ENCODE data around the gene ACOT8. TPM values are rescaled to one million over a fixed set of nuclear protein-coding genes. Genes with fewer than 3 reads are reported as not detected.
A peak's percentile ranks its signal among the peaks of the same experiment; 100 is the strongest.
"Not testable (repeated sequence)": the region's sequence is repeated elsewhere in the genome, so short reads cannot be mapped to it uniquely, and the experiment has no call there.

Gene ACOT8
- 17.0 TPM for polyA plus RNA-seq (2013, experiment 1 of 2)
- 16.0 TPM for polyA plus RNA-seq (2013, experiment 2 of 2)

DNA sequence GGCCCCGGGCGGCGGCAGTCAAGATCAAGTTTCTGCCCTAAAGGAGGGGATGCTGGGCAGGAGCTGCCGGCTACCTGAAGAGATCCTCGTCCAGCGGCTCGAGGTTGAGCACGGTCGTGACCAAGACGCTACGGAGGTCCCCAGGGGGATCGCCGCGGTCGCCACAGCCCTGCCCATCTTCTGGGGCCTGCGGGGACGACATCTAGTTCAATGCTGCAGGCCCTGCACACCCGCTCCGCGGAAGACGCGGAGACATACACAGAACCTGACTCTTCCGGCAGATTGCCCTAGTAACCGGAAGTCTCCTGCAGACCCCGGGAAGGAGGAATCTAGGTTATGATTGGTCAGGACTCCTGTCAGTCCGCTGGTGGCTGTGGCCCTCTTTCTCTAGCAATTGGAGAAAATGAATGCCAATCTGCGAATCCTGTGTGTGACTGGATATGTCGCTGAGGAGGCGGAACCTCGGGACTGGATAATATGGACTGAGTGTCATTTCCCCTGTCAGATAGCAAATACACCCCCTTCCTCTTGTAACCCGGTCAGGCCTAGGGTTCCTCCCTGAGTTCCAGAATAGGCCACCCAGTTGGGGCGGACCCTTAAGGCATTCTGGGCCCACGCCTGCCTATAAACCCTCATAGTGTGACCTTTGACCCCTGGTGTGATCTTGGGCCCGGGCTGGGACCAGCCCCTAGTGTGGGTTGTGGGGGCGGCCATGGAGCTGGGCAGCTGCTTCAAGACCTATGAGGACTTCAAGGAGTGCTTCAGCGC is at the start of gene ACOT8, which contains the start of gene ZSWIM3:
TSS of gene ACOT8 (minus strand) at position 279 of the 768 bp plus-strand sequence. CDS start at position 202, 77 bp downstream.
TSS of gene ZSWIM3 (plus strand) at position 501 of the 768 bp plus-strand sequence. CDS start at position 713, 212 bp downstream.
- Histone ChIP-seq H3K9me3 (ENCODE audit: control insufficient read depth, low read length) (no peaks in the 10 kb centered on the region), H3K4me3 (ENCODE audit: extremely low read depth, insufficient read depth, low read length, poor library complexity, severe bottlenecking) (peak within 1 kb of the TSS; percentile 91), H3K27ac (ENCODE audit: low read depth, low read length, severe bottlenecking) (peak within 1 kb of the TSS; percentile 64), H3K36me3 (ENCODE audit: control insufficient read depth, insufficient read depth, low read length) (peaks cover 15% of the 10 kb centered on the region), H3K4me1 (ENCODE audit: control insufficient read depth, insufficient read depth, low read length, poor library complexity, severe bottlenecking) (peaks cover 9% of the 10 kb centered on the region)
- WGBS, 2 experiments (ENCODE audit: insufficient coverage in 2 of 2) = 0% methylated on average over 22 to 30 of the region's 36 CpGs

DNA sequence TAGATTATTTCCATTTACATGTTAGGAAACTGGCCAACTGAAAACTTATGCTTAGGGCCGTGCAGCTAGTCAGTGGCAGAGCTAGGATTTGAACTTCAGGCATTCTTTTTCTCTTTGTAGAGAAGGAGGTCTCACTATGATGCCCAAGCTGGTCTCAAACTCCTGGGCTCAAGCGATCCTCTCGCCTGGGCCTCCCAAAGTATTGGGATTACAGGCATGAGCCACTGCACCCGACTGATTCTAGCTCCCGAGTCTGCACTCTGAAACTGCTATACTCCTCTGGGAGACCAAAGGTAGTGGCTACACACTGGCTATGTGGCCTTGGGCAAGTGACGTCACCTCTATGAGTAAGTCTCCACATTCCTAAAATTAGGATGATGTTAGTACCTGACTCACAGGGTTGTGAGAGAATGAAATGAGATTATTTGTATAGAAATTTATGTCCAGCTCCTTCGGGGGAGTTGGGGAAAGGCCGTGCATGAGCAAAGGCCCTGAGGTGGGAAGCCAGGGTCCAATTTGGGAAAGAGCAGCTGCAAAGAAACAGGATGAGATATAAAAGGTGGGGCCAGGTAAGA is 48.4 kb upstream of the ACOT8 start:
- Histone ChIP-seq H3K4me3 (ENCODE audit: extremely low read depth, insufficient read depth, low read length, poor library complexity, severe bottlenecking) (no peak overlapping the region), H3K9me3 (ENCODE audit: control insufficient read depth, low read length) (no peaks in the 10 kb centered on the region), H3K27ac (ENCODE audit: low read depth, low read length, severe bottlenecking) (no peak overlapping the region), H3K4me1 (ENCODE audit: control insufficient read depth, insufficient read depth, low read length, poor library complexity, severe bottlenecking) (no peaks in the 10 kb centered on the region), H3K36me3 (ENCODE audit: control insufficient read depth, insufficient read depth, low read length) (peaks cover 90% of the 10 kb centered on the region)
- WGBS, 2 experiments (ENCODE audit: insufficient coverage in 2 of 2) = 91 to 95% methylated on average over 8 of the region's 8 CpGs

DNA sequence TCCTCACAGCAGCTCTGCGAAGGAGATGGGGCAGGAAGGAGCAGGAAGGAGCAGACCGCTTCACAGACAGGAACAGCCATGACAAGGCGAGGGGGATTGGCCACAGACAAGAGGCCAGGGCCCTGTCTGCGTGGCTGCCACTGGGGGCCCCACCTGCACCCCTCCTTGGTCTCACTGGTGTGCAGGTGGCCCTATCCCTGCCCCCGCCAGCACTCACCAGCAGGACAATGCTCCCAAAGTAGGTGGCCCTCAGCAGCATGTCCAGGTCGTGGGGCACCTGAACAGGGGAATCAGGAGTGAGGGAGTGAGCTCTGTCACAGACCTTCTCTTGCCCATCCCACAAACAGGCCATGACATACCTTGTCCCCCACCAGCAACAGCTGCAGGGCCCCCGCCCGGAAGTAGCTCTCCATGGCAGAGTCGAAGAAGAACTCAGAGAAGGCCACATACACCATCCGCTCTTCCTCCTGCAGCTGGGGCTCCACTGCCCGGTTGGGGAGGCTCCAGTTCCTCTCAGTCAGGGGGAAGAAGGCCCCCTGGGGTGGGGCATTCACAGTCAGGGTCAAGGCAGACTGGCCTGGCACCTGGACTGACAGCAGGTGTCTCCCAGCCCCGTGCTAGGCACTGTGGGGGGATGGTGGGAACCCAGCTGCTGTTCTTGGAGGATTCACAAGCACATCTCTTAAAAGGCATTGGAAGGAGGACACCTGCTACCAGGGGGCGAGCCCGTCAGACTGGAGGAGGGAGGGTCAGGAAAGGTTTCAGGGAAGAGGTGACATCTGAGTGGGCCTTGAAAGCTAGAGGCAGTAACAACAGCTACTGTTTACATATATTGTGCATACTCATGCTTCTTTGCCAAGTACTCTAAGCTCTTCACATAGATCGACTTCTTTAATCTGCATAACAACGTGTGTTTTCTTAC is 47.7 kb upstream of the ACOT8 start:
- Histone ChIP-seq H3K4me3 (ENCODE audit: extremely low read depth, insufficient read depth, low read length, poor library complexity, severe bottlenecking) (no peak overlapping the region), H3K9me3 (ENCODE audit: control insufficient read depth, low read length) (no peaks in the 10 kb centered on the region), H3K4me1 (ENCODE audit: control insufficient read depth, insufficient read depth, low read length, poor library complexity, severe bottlenecking) (no peaks in the 10 kb centered on the region), H3K36me3 (ENCODE audit: control insufficient read depth, insufficient read depth, low read length) (peaks cover 91% of the 10 kb centered on the region), H3K27ac (ENCODE audit: low read depth, low read length, severe bottlenecking) (no peak overlapping the region)
- WGBS, 2 experiments (ENCODE audit: insufficient coverage in 2 of 2) = 90 to 94% methylated on average over 9 to 11 of the region's 16 CpGs

DNA sequence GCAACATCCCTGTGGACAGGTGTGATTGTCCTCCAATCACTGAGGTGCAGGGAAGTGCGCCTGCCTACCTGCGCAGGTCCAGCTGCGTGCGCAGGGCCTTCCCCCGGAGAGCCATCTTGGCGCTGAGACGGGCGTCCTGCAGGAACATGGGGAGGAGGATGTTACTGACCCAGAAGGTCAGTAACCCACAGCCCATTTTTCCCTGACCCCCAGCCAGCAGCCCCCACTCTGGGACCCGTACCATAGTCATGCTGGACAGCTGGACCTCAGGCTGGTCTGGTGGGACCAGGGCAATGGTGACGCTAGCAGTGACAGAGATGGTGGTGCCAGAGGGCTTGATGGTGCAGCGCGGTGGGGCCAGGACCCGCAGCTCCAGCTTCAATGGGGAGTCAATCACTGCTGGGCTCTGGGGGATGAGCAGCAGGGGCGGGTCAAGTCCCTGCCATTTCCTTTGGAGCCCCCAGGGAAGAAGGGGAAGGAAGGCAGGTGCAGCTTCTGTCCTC is 45.1 kb upstream of the ACOT8 start:
- Histone ChIP-seq H3K4me3 (ENCODE audit: extremely low read depth, insufficient read depth, low read length, poor library complexity, severe bottlenecking) (no peak overlapping the region), H3K9me3 (ENCODE audit: control insufficient read depth, low read length) (no peaks in the 10 kb centered on the region), H3K36me3 (ENCODE audit: control insufficient read depth, insufficient read depth, low read length) (peaks cover 87% of the 10 kb centered on the region), H3K27ac (ENCODE audit: low read depth, low read length, severe bottlenecking) (no peak overlapping the region), H3K4me1 (ENCODE audit: control insufficient read depth, insufficient read depth, low read length, poor library complexity, severe bottlenecking) (no peaks in the 10 kb centered on the region)
- 94 to 97% methylated on average over 5 to 11 of the region's 14 CpGs for WGBS, 2 experiments (ENCODE audit: insufficient coverage in 2 of 2)

DNA sequence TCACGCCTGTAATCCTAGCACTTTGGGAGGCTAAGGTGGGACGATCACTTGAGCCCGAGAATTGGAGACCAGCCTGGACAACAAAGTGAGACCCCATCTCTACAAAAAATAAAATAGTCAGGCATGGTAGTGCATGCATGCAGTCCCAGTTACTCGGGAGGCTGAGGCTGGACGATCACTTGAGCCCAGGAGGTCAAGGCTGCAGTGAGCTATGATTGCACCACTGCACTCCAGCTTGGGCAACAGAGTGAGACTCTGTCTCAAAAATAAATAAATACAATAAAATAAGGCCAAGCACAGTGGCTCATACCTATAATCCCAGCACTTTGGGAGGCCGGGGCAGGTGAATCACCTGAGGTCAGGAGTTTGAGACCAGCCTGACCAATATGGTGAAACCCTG is 44.1 kb upstream of the ACOT8 start:
- not testable (repeated sequence) for H3K27ac ChIP-seq (ENCODE audit: low read depth, low read length, severe bottlenecking); H3K4me1 ChIP-seq (ENCODE audit: control insufficient read depth, insufficient read depth, low read length, poor library complexity, severe bottlenecking); H3K4me3 ChIP-seq (ENCODE audit: extremely low read depth, insufficient read depth, low read length, poor library complexity, severe bottlenecking); H3K9me3 ChIP-seq (ENCODE audit: control insufficient read depth, low read length)
- WGBS, 2 experiments (ENCODE audit: insufficient coverage in 2 of 2) = 89 to 100% methylated on average over 4 to 6 of the region's 6 CpGs
- peaks cover 82% of the 10 kb centered on the region for H3K36me3 ChIP-seq (ENCODE audit: control insufficient read depth, insufficient read depth, low read length)

DNA sequence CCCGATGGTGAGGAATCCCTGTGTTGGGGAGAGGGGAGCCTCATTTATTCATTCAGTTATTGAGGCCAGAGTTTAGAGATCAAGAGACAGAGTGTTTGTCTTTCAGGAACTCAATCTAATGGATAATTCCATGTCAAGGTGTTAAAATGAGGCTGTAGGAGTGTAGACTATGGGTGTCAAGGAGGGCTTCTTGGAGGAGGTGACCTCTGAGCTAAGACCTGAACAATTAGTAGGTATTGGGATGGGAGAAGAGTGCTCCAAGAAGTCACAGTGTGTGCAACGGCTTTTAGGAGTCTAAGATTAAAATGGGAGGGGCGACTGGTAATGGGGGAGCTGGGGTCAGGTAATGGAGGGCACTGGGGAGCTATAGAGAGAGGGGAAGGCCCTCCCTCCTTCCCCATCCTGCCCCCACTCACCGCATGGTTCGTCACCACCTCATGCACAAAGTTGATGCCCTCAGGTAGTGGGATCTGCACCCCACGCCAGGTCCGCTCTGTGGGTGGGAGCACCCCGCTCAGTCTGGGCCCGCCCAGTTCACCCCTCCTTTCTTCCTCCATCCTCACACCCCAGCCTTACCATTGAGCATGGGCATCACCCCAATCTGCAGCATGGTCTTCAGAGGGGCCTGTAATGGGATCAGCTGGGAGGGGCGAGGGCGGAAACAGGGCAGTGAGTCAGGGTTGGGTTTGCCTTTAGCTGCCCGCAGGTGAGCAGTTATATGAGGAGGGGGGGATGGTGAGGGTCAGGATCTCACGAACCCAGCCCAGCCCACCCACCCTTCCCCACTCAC is 42.0 kb upstream of the ACOT8 start:
- Histone ChIP-seq H3K9me3 (ENCODE audit: control insufficient read depth, low read length) (no peaks in the 10 kb centered on the region), H3K4me3 (ENCODE audit: extremely low read depth, insufficient read depth, low read length, poor library complexity, severe bottlenecking) (no peak overlapping the region), H3K27ac (ENCODE audit: low read depth, low read length, severe bottlenecking) (no peak overlapping the region), H3K4me1 (ENCODE audit: control insufficient read depth, insufficient read depth, low read length, poor library complexity, severe bottlenecking) (no peaks in the 10 kb centered on the region), H3K36me3 (ENCODE audit: control insufficient read depth, insufficient read depth, low read length) (peaks cover 66% of the 10 kb centered on the region)
- 90 to 97% methylated on average over 2 to 3 of the region's 13 CpGs for WGBS, 2 experiments (ENCODE audit: insufficient coverage in 2 of 2)

DNA sequence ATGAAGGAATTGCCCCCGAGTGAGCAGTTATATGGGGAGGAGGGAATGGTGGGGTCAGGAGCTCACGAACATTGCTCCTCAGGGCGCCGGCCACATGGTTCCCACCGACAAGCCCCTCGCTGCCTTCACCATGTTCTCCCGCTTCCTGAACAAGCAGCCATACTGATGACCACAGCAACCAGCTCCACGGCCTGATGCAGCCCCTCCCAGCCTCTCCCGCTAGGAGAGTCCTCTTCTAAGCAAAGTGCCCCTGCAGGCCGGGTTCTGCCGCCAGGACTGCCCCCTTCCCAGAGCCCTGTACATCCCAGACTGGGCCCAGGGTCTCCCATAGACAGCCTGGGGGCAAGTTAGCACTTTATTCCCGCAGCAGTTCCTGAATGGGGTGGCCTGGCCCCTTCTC is 41.1 kb upstream of the ACOT8 start:
- peaks cover 66% of the 10 kb centered on the region for H3K36me3 ChIP-seq (ENCODE audit: control insufficient read depth, insufficient read depth, low read length)
- H3K4me1 ChIP-seq (ENCODE audit: control insufficient read depth, insufficient read depth, low read length, poor library complexity, severe bottlenecking) = no peaks in the 10 kb centered on the region
- no peak overlapping the region for H3K27ac ChIP-seq (ENCODE audit: low read depth, low read length, severe bottlenecking)
- 86 to 90% methylated on average over 10 to 12 of the region's 12 CpGs for WGBS, 2 experiments (ENCODE audit: insufficient coverage in 2 of 2)
- no peaks in the 10 kb centered on the region for H3K9me3 ChIP-seq (ENCODE audit: control insufficient read depth, low read length)
- H3K4me3 ChIP-seq (ENCODE audit: extremely low read depth, insufficient read depth, low read length, poor library complexity, severe bottlenecking) = no peak overlapping the region

DNA sequence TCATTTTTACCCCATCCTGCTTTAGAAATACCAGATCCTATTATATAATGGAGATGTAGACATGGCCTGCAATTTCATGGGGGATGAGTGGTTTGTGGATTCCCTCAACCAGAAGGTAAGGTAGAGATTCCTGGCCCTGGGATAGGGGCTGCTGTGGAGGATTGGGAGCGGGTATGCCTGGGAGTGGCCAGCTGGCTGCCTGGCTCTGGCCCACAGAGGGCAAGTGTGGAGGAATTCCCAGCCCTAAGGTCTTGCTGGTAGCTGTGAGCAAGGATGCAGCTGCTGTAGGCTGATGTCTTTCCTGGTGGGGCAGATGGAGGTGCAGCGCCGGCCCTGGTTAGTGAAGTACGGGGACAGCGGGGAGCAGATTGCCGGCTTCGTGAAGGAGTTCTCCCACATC is 40.5 kb upstream of the ACOT8 start:
- H3K36me3 ChIP-seq (ENCODE audit: control insufficient read depth, insufficient read depth, low read length) = peaks cover 64% of the 10 kb centered on the region
- H3K27ac ChIP-seq (ENCODE audit: low read depth, low read length, severe bottlenecking) = no peak overlapping the region
- H3K4me1 ChIP-seq (ENCODE audit: control insufficient read depth, insufficient read depth, low read length, poor library complexity, severe bottlenecking) = no peaks in the 10 kb centered on the region
- H3K4me3 ChIP-seq (ENCODE audit: extremely low read depth, insufficient read depth, low read length, poor library complexity, severe bottlenecking) = no peak overlapping the region
- no peaks in the 10 kb centered on the region for H3K9me3 ChIP-seq (ENCODE audit: control insufficient read depth, low read length)
- WGBS, 2 experiments (ENCODE audit: insufficient coverage in 2 of 2) = 85 to 96% methylated on average over 6 to 7 of the region's 7 CpGs

DNA sequence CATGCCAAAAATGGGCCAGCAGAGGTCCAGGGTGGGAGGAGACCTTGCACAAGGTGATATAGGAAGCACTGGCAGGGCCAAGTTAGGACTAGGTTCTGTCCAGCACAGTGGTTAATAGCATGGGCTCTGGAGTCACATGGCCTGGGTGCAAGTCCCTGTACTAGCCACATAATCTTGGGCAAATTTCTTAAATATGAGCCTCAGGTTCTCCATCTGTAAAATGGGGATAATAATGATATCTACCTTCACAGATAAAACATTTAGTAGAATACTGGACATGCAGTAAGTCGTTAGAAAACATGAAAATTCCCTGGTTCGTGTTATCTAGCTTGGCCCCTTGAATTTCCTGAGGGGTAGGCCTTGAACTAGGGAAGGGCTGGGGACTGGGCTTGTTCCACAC is 40.1 kb upstream of the ACOT8 start:
- no CpG with 5 or more reads among the region's 2 CpGs for WGBS, 2 experiments (ENCODE audit: insufficient coverage in 2 of 2)
- Histone ChIP-seq H3K9me3 (ENCODE audit: control insufficient read depth, low read length) (no peaks in the 10 kb centered on the region), H3K36me3 (ENCODE audit: control insufficient read depth, insufficient read depth, low read length) (peaks cover 60% of the 10 kb centered on the region), H3K4me3 (ENCODE audit: extremely low read depth, insufficient read depth, low read length, poor library complexity, severe bottlenecking) (no peak overlapping the region), H3K27ac (ENCODE audit: low read depth, low read length, severe bottlenecking) (no peak overlapping the region), H3K4me1 (ENCODE audit: control insufficient read depth, insufficient read depth, low read length, poor library complexity, severe bottlenecking) (no peaks in the 10 kb centered on the region)

All from mesodermal cell (in vitro differentiated cells).